ENCODE measurements around the gene AKAP13. TPM values are rescaled to one million over a fixed set of nuclear protein-coding genes. Genes with fewer than 3 reads are reported as not detected.

Gene AKAP13
- total and polyA plus RNA-seq, 2 of the 13 experiments (the other 11 are each of a cell fraction or from before 2014, with no cell fraction given), result 6.7 to 27.1 TPM

- TF ChIP-seq ATRX (CRISPR knock-in tag; IDR thresholded peaks at IDR 0.05; ENCODE audit: borderline replicate concordance) (no peak), ZNF563 (CRISPR knock-in tag; IDR thresholded peaks at IDR 0.05) (no peak), ZSCAN31 (CRISPR knock-in tag; IDR thresholded peaks at IDR 0.05; ENCODE audit: low read depth) (no peak), ZNF780A (CRISPR knock-in tag; IDR thresholded peaks at IDR 0.05) (no peak), ZNF446 (CRISPR knock-in tag; IDR thresholded peaks at IDR 0.05) (no peak), ZUFSP (CRISPR knock-in tag; IDR thresholded peaks at IDR 0.05; ENCODE audit: borderline replicate concordance) (no peak), ZNF619 (CRISPR knock-in tag; IDR thresholded peaks at IDR 0.05) (no peak), ATF1 (CRISPR knock-in tag; IDR thresholded peaks at IDR 0.05) (no peak; the same call in 1 of the 2 replicates), SRY (CRISPR knock-in tag; IDR thresholded peaks at IDR 0.05) (no peak), SMARCE1 (IDR thresholded peaks at IDR 0.05; ENCODE audit: borderline replicate concordance) (no peak), SAP130 (CRISPR knock-in tag; IDR thresholded peaks at IDR 0.05; ENCODE audit: low read depth) (0 out of 2 replicates have a peak, but pooled peaks have one; percentile 27), ZNF782 (CRISPR knock-in tag; IDR thresholded peaks at IDR 0.05; ENCODE audit: borderline replicate concordance) (no peak), HOMEZ (CRISPR knock-in tag; IDR thresholded peaks at IDR 0.05; ENCODE audit: low read depth) (peak; percentile 95), REL (CRISPR knock-in tag; conservative IDR thresholded peaks at IDR 0.05) (no peak), JDP2 (CRISPR knock-in tag; IDR thresholded peaks at IDR 0.05; ENCODE audit: borderline replicate concordance) (no peak), ATF7 (IDR thresholded peaks at IDR 0.05) (no peak), ATF7 (CRISPR knock-in tag; IDR thresholded peaks at IDR 0.05) (peak; percentile 33; the same call in 1 of the 2 replicates), KLF12 (CRISPR knock-in tag; IDR thresholded peaks at IDR 0.05; ENCODE audit: borderline replicate concordance) (no peak), MAFK (conservative IDR thresholded peaks at IDR 0.05 in 1 of 2, IDR thresholded peaks at IDR 0.05 in 1 of 2; ENCODE audit: low read length in 2 of 2) (no peak), IKZF5 (CRISPR knock-in tag; IDR thresholded peaks at IDR 0.05) (no peak), PTBP1 (IDR thresholded peaks at IDR 0.05; ENCODE audit: low read depth, low read length, poor library complexity, severe bottlenecking) (no peak), ATM (IDR thresholded peaks at IDR 0.05; ENCODE audit: borderline replicate concordance) (no peak), NFIB (CRISPR knock-in tag; IDR thresholded peaks at IDR 0.05; ENCODE audit: borderline replicate concordance) (no peak), JUNB (CRISPR knock-in tag; IDR thresholded peaks at IDR 0.05; ENCODE audit: borderline replicate concordance) (no peak), GFI1 (CRISPR knock-in tag; IDR thresholded peaks at IDR 0.05; ENCODE audit: borderline replicate concordance) (no peak), ZNF552 (CRISPR knock-in tag; IDR thresholded peaks at IDR 0.05; ENCODE audit: borderline replicate concordance) (no peak), KMT2B (CRISPR knock-in tag; IDR thresholded peaks at IDR 0.05) (no peak), ZNF431 (CRISPR knock-in tag; IDR thresholded peaks at IDR 0.05; ENCODE audit: borderline replicate concordance, low read depth) (no peak), ZNF501 (CRISPR knock-in tag; IDR thresholded peaks at IDR 0.05) (no peak), PAF1 (CRISPR knock-in tag; IDR thresholded peaks at IDR 0.05) (no peak), ZMYM4 (CRISPR knock-in tag; IDR thresholded peaks at IDR 0.05) (peak; percentile 66)
Observed at GRCh38 chr15:85649372-85649771, 269.0 kb downstream of the AKAP13 start (continued).
